K562 (cell line): ENCODE measurements around the gene RCOR3. TPM values are rescaled to one million over a fixed set of nuclear protein-coding genes. Genes with fewer than 3 reads are reported as not detected.
A peak's percentile ranks its signal among the peaks of the same experiment; 100 is the strongest.

ENCODE experiments used
- ATAC-seq: fragments of 200-7000 bp; cut with Tn5 transposase; 3 replicates; pipeline ENCODE4 v1.9.1; 2020; ENCODE audit warnings: moderate library complexity
- BruUV-seq: library from RNA; stranded (reverse); fragments of 400-500 nt; replicated peaks from 2 replicates; lab custom pipeline; 2021; lab: Mats Ljungman, UMichigan
- CTCF ChIA-PET: fragments of 300-600 bp; formaldehyde crosslinking; extraction: SDS; loops from one replicate; lab custom pipeline; 2021; ENCODE audit warnings: low intra/inter-chr PET ratio; lab: Yijun Ruan, JAX
- POLR2A ChIA-PET: fragments of 300-600, 350-650 bp; sonication (Branson Sonifier 250); formaldehyde crosslinking; extraction: SDS; loops from one replicate; lab custom pipeline; 2021; ENCODE audit warnings: antibody characterized with exemption, inconsistent platforms; lab: Yijun Ruan, JAX
- DNase-seq, 4 experiments: peaks; one replicate each; pipeline versions ENCODE4 v3.0.0 to v3.0.0-alpha.2; 2011 to 2018; ENCODE audit warnings: low spot score in 3 of 4, mixed read lengths in 3 of 4; ENCODE audit errors: extremely low read depth in 1 of 4
- FAIRE-seq: peaks from 2 replicates; lab custom pipeline; 2011; peaks lifted over from hg19 to GRCh38; lab: Jason Lieb, UNC
- H2AFZ ChIP-seq: 2 replicates; pipeline ENCODE4 v1.6.0; 2011; ENCODE audit warnings: low read depth, low read length, control low read depth, inconsistent platforms
- H3K27ac ChIP-seq: fragments of 200-600 bp; 3 replicates; pipeline ENCODE4 v1.8.0; 2011; ENCODE audit warnings: low read depth, mild to moderate bottlenecking, control low read depth, inconsistent platforms, low read length, moderate library complexity, mixed read lengths; ENCODE audit errors: extremely low read depth
- H3K27me3 ChIP-seq, 2 experiments: fragments of 300-600 bp in 1 of 2; 2 replicates in 1 of 2; 3 replicates in 1 of 2; pipeline versions ENCODE4 v1.6.0 to v1.8.0; 2011; ENCODE audit warnings: inconsistent platforms in 2 of 2, low read length in 2 of 2, mild to moderate bottlenecking in 1 of 2, mixed read lengths in 1 of 2, moderate library complexity in 1 of 2; ENCODE audit not compliant: control insufficient read depth in 2 of 2, insufficient read depth in 2 of 2
- H3K36me3 ChIP-seq: fragments of 300-600 bp; 3 replicates; pipeline ENCODE4 v1.8.0; 2011; ENCODE audit warnings: mild to moderate bottlenecking, low read length, inconsistent platforms; ENCODE audit not compliant: control insufficient read depth, insufficient read depth
- H3K4me1 ChIP-seq, 2 experiments: fragments of 200-600 bp in 1 of 2; replicated peaks in 1 of 2; 2 replicates in 1 of 2; 3 replicates in 1 of 2; pipeline versions ENCODE4 v1.5.1 to v1.8.0; 2011; ENCODE audit warnings: inconsistent platforms in 2 of 2, low read length in 2 of 2, mild to moderate bottlenecking in 1 of 2, mixed read lengths in 1 of 2, moderate library complexity in 1 of 2; ENCODE audit not compliant: control insufficient read depth in 2 of 2, insufficient read depth in 2 of 2
- H3K4me2 ChIP-seq: 2 replicates; pipeline ENCODE4 v1.6.1; 2011; ENCODE audit warnings: low read length, control low read depth, inconsistent platforms, mixed read lengths; ENCODE audit not compliant: insufficient read depth
- H3K4me3 ChIP-seq: fragments of 200-600 bp; sonication (generic), shearing (Covaris generic); 2 replicates; pipeline ENCODE4 v1.5.1; 2016; ENCODE audit warnings: control low read depth, inconsistent platforms
- H3K79me2 ChIP-seq: fragments of 200-600 bp; 3 replicates; pipeline ENCODE4 v1.8.0; 2011; ENCODE audit warnings: low read length, inconsistent platforms; ENCODE audit not compliant: control insufficient read depth, insufficient read depth
- H3K9ac ChIP-seq, 2 experiments: 2 replicates each; pipeline versions ENCODE4 v1.6.0 to v1.6.1; 2011; ENCODE audit warnings: low read depth in 2 of 2, low read length in 2 of 2, control low read depth in 1 of 2, inconsistent platforms in 1 of 2, mild to moderate bottlenecking in 1 of 2, mixed read lengths in 1 of 2; ENCODE audit not compliant: insufficient read depth in 1 of 2
- H3K9me1 ChIP-seq: one replicate; pipeline ENCODE4 v1.6.0; 2011; ENCODE audit warnings: inconsistent platforms, mild to moderate bottlenecking, low read length, moderate library complexity; ENCODE audit not compliant: control insufficient read depth, insufficient read depth
- H3K9me3 ChIP-seq: replicated peaks from 2 replicates; pipeline ENCODE4 v1.5.1; 2011; ENCODE audit warnings: low read depth, low read length, inconsistent platforms; ENCODE audit not compliant: control insufficient read depth, insufficient read depth
- H4K20me1 ChIP-seq: replicated peaks from 2 replicates; pipeline ENCODE4 v1.6.1; 2011; ENCODE audit warnings: low read length, inconsistent platforms, mixed read lengths; ENCODE audit not compliant: control insufficient read depth, insufficient read depth
- CEBPG ChIP-seq, 3 experiments: fragments of 200-800 bp in 1 of 3; sonication (Bioruptor generic) in 1 of 3; sonication (generic) in 1 of 3; formaldehyde crosslinking in 1 of 3; IDR thresholded peaks in 2 of 3; conservative IDR thresholded peaks in 1 of 3; 2 replicates each; pipeline versions ENCODE4 v1.6.1 to v1.8.0; 2016 to 2022; ENCODE audit warnings: missing compliant biosample characterization in 2 of 3, missing genetic modification characterization in 2 of 3, mild to moderate bottlenecking in 1 of 3, missing genetic modification reagents in 1 of 3
- DPF2 ChIP-seq: fragments of 450-650 bp; IDR thresholded peaks from 2 replicates; pipeline ENCODE4 v1.6.1; 2016
- EP400 ChIP-seq: fragments of 450-650 bp; IDR thresholded peaks from 2 replicates; pipeline ENCODE4 v1.6.1; 2017; ENCODE audit warnings: antibody characterized with exemption, mild to moderate bottlenecking, moderate library complexity
- FOXA1 ChIP-seq: fragments of 450-650 bp; IDR thresholded peaks from 2 replicates; pipeline ENCODE4 v1.6.1; 2016; ENCODE audit warnings: mild to moderate bottlenecking, borderline replicate concordance
- HES1 ChIP-seq: fragments of 450-650 bp; IDR thresholded peaks from 2 replicates; pipeline ENCODE4 v1.6.1; 2016; ENCODE audit warnings: low read depth, mild to moderate bottlenecking, moderate library complexity
- TCFL5 ChIP-seq: fragments of 250-450 bp; sonication (Bioruptor Pico); conservative IDR thresholded peaks from 2 replicates; pipeline ENCODE4 v1.6.1; 2021; ENCODE audit warnings: mild to moderate bottlenecking, moderate library complexity, matching md5 sums
- YY1 ChIP-seq, 3 experiments: IDR thresholded peaks; 2 replicates each; pipeline ENCODE4 v1.6.1; 2011; ENCODE audit warnings: low read length in 2 of 3, mild to moderate bottlenecking in 2 of 3, moderate library complexity in 2 of 3, borderline replicate concordance in 1 of 3, control low read depth in 1 of 3, low read depth in 1 of 3; ENCODE audit not compliant: insufficient read depth in 3 of 3, insufficient replicate concordance in 2 of 3, control insufficient read depth in 1 of 3, insufficient read length in 1 of 3; ENCODE audit errors: extremely low read depth in 1 of 3
- ZFP30 ChIP-seq: fragments of 250-450 bp; sonication (Bioruptor Pico); IDR thresholded peaks from 2 replicates; pipeline ENCODE4 v1.8.0; 2022; ENCODE audit warnings: moderate library complexity, mild to moderate bottlenecking, inconsistent platforms, borderline replicate concordance
- ZHX1 ChIP-seq: fragments of 150-350 bp; conservative IDR thresholded peaks from 2 replicates; pipeline ENCODE4 v1.6.1; 2014; ENCODE audit warnings: low read length
- ZNF140 ChIP-seq: fragments of 250-450 bp; sonication (Bioruptor Pico); IDR thresholded peaks from 2 replicates; pipeline ENCODE4 v1.8.0; 2021; ENCODE audit warnings: moderate library complexity, mild to moderate bottlenecking, inconsistent platforms
- WGBS: fragments of 100-300 bp; shearing (Covaris generic); methylation state at CpG from one replicate; pipeline ENCODE4 v1.1.6; 2016; ENCODE audit warnings: low coverage, mixed read lengths; ENCODE audit not compliant: insufficient coverage; ENCODE audit errors: missing lambda C conversion rate; 5-methylcytosine and 5-hydroxymethylcytosine counted together
- in situ Hi-C: fragments of 300-500 bp; cut with MboI; formaldehyde crosslinking; loops from 4 replicates; pipeline ENCODE4 v1.15.0; 2018; ENCODE audit warnings: inconsistent platforms, mixed read lengths
- intact Hi-C: fragments of 100-400 bp; cut with micrococcal nuclease; formaldehyde crosslinking; loops from 2 replicates; pipeline ENCODE4 v1.14.2; 2022
- polyA plus RNA-seq, 8 experiments: library from polyadenylated mRNA; depleted of rRNA in 4 of 8; stranded (reverse) in 5 of 8; unstranded in 3 of 8; fragments of >200 nt; fragmentation: Nextera tagmentation in 2 of 8; fragmentation: Illumina TruSeq in 1 of 8; extraction: Ambion mirVana in 2 of 8; extraction: Trizol in 1 of 8; gene quantifications; 2 replicates each; pipeline versions ENCODE4 v1.2.1 to v1.2.3, GENCODE V29; 2011 to 2014; ENCODE audit warnings: inconsistent platforms in 1 of 8, missing spikeins in 1 of 8
- total RNA-seq, 7 experiments: library from RNA; depleted of rRNA in 6 of 7; stranded (reverse); fragments of >200 nt in 6 of 7; fragmentation: Illumina TruSeq in 2 of 7; extraction: Trizol in 2 of 7; gene quantifications; 2 replicates each; pipeline versions ENCODE4 v1.2.1 to v1.2.3, GENCODE V29; 2011 to 2021; ENCODE audit warnings: low replicate concordance in 1 of 7
- TF ChIP-seq, protein P1 (sequence below): fragments of 250-450 bp; sonication (Bioruptor Pico); IDR thresholded peaks from 2 replicates; pipeline ENCODE4 v1.4.0; 2020
- TF ChIP-seq, protein P2 (sequence below): fragments of 450-650 bp; formaldehyde crosslinking; IDR thresholded peaks from 2 replicates; pipeline ENCODE4 v1.4.0; 2020; ENCODE audit warnings: mild to moderate bottlenecking, moderate library complexity

RCOR3 gene
- total and polyA plus RNA-seq, 9 of the 15 experiments (the other 6 are each of a cell fraction or from before 2014, with no cell fraction given), result 9.7 to 42.7 (median 29.5) TPM

GRCh38 chr1:211279340-211279739 is 20.2 kb downstream of the RCOR3 start (continued):
- TF ChIP-seq, protein P1, sequence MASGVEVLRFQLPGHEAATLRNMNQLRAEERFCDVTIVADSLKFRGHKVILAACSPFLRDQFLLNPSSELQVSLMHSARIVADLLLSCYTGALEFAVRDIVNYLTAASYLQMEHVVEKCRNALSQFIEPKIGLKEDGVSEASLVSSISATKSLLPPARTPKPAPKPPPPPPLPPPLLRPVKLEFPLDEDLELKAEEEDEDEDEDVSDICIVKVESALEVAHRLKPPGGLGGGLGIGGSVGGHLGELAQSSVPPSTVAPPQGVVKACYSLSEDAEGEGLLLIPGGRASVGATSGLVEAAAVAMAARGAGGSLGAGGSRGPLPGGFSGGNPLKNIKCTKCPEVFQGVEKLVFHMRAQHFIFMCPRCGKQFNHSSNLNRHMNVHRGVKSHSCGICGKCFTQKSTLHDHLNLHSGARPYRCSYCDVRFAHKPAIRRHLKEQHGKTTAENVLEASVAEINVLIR (CRISPR knock-in tag), result no peak

DNA sequence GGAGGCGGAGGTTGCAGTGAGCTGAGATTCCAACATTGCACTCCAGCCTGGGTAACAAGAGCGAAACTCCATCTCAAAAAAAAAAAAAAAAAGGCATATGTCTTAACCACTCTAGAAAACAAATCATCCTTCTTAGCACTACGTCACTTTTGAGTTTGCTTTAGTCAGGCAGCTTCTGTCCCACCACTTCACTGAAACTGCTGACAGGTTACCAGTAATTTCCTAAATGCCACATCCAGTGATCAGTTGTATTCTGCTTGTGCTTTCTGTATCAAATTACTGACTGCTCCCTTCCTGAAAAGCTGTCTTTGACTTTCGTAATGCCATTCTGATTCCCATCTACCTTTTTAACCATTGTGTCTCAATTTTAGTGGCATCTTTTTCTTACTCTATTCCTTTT is 21.7 kb downstream of the RCOR3 start:
- no peak overlapping the region for H3K9ac ChIP-seq
- ATAC-seq (no peak), FAIRE-seq (no peak), DNase-seq (no peak)
- peaks cover 0 to 4% of the 10 kb centered on the region in 2 experiments; a peak in 1 of 5 replicates for H3K4me1 ChIP-seq
- H3K4me3 ChIP-seq, result no peak overlapping the region
- H4K20me1 ChIP-seq, result no peaks in the 10 kb centered on the region
- H3K9me3 ChIP-seq, result no peaks in the 10 kb centered on the region
- intact Hi-C loops (no loop called here), in situ Hi-C loops (no loop called here)
- H3K27ac ChIP-seq, result peak overlapping the region; percentile 17; the same call in 1 of the 3 replicates
- no peaks in the 10 kb centered on the region for H3K27me3 ChIP-seq
- H3K36me3 ChIP-seq, result peaks cover 72% of the 10 kb centered on the region
- 0 out of 3 replicates have a peak, but pooled peaks cover 3% of the 10 kb centered on the region for H3K79me2 ChIP-seq
- no peak overlapping the region for H2AFZ ChIP-seq
- POLR2A ChIA-PET, result interaction anchor here (1.1 to 1.8 kb wide), 2 partner anchors 14 to 23 kb away, joined by 4 to 8 read pairs; no protein-coding TSS in a partner anchor
- H3K4me2 ChIP-seq, result no peak overlapping the region
- no peaks in the 10 kb centered on the region for H3K9me1 ChIP-seq
- TF ChIP-seq YY1 (IDR thresholded peaks at IDR 0.05; ENCODE audit: borderline replicate concordance in 1 of 3, control insufficient read depth in 1 of 3, extremely low read depth in 1 of 3, insufficient read depth in 3 of 3, insufficient read length in 1 of 3, insufficient replicate concordance in 2 of 3, low read depth in 1 of 3, low read length in 2 of 3) (no peak), ZNF140 (no peak), EP400 (no peak), ZFP30 (CRISPR knock-in tag) (no peak), TCFL5 (CRISPR knock-in tag) (no peak), DPF2 (no peak), FOXA1 (no peak), HES1 (no peak), CEBPG (CRISPR knock-in tag; IDR thresholded peaks at IDR 0.05) (no peak), CEBPG (tag; conservative IDR thresholded peaks at IDR 0.05 in 1 of 2, IDR thresholded peaks at IDR 0.05 in 1 of 2) (no peak), ZHX1 (no peak)
- TF ChIP-seq, protein P2, sequence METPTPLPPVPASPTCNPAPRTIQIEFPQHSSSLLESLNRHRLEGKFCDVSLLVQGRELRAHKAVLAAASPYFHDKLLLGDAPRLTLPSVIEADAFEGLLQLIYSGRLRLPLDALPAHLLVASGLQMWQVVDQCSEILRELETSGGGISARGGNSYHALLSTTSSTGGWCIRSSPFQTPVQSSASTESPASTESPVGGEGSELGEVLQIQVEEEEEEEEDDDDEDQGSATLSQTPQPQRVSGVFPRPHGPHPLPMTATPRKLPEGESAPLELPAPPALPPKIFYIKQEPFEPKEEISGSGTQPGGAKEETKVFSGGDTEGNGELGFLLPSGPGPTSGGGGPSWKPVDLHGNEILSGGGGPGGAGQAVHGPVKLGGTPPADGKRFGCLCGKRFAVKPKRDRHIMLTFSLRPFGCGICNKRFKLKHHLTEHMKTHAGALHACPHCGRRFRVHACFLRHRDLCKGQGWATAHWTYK, result no peak
- 91% methylated on average over 2 of the region's 4 CpGs for WGBS
- no TSS peak for BruUV-seq
- CTCF ChIA-PET, result no interaction called here
